SKM-1 treated with dmso at 0.1 percent for 144 hours (cell line): ENCODE data around the gene TEX261.
A peak's percentile ranks its signal among the peaks of the same experiment; 100 is the strongest.

ENCODE experiments used
- DNase-seq: peaks from one replicate; lab custom pipeline; 2025; ENCODE audit not compliant: unreplicated experiment; lab: John Stamatoyannopoulos, UW

Gene TEX261

DNA sequence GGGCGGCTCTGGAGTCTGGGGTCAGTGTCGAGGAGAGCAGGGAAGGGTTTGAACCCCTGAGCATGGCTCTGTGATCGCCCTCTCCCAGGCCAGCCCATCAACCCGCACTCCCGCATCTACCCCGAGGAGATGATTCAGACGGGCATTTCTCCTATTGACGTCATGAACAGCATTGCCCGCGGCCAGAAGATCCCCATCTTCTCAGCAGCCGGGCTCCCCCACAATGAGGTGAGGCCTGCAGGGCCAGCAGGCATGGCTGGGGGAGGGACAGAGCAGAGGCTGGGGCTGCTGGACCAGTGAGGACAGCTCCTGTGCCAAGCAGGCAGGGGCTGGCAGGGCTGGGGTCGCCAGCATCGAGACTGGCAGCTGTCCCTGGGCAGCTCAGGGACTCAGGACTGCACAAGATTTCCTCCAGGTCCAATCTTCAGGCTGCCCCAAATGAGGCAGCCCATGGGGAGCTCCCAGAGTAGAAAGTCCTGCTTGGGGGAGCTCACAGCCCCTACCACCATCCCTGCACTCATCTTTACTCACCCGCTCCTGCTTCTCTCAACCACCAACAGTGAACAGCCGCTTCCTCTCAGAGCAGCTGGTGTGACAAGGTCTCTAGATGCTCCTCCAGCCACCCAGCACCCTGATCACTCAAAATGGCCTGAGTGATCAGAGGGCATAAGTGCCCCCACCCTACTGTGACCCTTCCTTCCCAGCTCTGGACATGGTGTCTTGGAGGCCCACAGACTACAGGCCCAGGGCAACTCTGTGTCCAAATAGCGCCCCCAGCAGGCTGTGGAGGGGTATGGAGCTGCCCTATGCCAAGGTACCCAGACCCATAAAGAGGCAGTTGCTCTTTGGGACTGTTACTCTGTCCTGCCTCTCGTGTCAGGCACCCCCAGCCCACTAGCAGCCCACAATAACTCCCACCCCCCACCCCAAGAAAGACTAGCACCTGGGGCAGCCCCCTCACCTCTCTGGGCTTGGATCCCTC is 34.5 kb downstream of the TEX261 start:
- DNase-seq, result no peak

DNA sequence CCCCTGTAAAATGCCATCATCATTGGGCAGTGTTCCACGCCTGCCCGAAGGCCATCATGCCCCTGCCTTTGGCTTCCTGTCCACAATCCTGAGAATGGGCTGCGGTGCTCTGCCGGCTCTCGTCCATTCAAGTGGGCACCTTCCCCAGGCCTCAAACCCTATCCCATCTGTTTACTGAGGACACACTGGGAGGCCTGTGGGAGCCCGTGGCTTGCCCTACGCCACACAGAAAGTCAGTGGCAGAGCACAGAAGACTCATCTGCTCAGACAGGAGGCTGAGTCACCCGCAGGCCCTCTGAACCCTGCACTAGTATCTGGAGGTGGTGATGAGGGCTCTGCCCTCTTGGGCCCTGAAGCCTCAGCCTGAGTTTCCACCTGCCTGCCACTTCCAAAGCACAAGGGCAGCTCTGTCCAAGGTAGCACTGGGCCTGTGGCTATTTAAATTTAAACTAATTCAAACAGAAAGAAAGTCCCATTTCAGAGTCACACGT is 35.4 kb downstream of the TEX261 start:
- no peak for DNase-seq

- DNase-seq, result no peak
Measured at GRCh38 chr2:70958759-70959158, 35.9 kb downstream of the TEX261 start.

DNA sequence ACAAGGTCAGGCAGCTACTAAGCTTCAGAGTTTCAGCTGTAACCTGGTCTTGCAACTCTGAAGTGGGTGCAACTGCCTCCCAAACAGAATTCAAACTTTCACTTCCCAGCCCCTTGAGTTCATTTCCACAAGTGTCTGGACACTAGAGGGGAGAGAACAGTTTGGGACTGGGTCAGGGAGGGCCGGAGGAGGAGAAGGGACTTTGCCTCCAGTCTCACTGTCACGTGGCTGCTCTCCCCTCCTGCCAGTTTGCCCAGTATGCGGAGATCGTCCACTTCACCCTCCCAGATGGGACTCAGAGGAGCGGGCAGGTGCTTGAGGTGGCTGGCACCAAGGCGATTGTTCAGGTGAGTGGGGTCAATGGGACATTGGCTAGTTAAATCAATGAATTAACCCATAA is 36.9 kb downstream of the TEX261 start:
- DNase-seq, result no peak

GRCh38 chr2:70956141-70956540 is 38.5 kb downstream of the TEX261 start:
- no peak for DNase-seq

- DNase-seq, result no peak
Measured at GRCh38 chr2:70954886-70955285, 39.8 kb downstream of the TEX261 start.

- DNase-seq, result no peak
Measured at GRCh38 chr2:70949086-70949485, 45.6 kb downstream of the TEX261 start.

- peak; percentile 74 for DNase-seq
Measured at GRCh38 chr2:70948337-70949003, 46.2 kb downstream of the TEX261 start.

DNA sequence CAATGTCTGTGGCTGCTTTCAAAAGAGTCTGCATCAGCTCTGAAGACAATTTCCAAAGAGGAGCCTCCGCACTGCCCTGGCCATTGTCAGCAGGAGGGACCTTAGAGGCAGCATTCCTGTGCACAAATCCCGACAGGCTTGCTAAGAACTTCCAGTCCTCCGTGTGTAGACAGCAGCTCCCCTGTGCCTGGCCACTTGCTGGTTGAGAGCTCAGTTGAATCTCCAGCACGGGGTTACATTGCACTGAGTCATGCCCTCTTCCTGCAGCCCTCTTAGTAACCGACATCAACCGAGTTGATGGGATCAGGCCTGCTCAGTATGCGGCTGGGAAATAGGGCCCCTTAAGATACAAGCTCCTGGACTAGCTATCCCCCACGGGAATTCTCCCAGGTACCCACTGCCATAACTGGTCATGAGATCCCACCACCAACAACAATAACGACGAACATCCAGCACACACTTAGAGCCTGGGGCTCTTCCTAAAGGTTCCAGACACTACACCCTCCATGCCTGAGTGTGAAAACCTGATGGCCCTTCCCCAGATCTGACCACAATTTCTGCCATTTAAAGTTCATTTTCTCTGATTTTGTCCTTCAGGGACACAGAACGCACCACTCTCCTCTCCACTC is 47.0 kb downstream of the TEX261 start:
- DNase-seq, result no peak

GRCh38 chr2:70946832-70947442 is 47.7 kb downstream of the TEX261 start:
- peak; percentile 70 for DNase-seq

- DNase-seq, result no peak
Measured at GRCh38 chr2:70944111-70944690, 50.5 kb downstream of the TEX261 start.

DNA sequence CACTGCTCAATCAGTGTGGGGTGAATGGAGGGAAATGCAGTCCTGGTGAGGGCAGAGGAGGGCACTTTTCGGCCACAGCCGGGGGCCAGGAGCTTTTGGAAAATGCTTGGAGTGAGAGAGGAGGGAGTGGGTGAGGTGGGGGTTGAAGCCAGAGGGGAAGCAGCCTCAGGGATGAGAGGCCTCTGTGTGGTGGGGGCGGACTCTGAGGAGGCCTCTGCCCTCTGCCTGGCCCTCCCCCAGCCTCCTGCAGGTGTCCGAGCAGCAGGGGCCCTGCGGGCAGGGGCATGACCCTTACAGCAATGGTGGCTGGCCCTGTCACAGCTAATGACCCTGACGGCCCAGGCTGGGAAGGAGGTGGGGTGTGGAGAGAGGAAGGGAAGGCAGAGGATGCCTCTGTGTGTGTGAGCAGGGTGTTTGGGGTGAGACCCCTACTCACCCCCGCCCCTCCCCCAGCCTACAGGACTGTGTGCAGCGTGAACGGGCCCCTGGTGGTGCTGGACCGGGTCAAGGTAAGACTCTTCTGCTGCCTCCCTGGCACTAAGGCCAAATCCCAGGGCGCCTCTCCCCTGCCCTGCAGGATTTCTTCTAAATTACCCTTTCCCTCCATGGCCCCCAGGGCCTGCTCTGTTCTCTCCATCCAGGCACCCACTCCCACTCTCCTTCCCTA is 51.3 kb downstream of the TEX261 start:
- no peak for DNase-seq

DNA sequence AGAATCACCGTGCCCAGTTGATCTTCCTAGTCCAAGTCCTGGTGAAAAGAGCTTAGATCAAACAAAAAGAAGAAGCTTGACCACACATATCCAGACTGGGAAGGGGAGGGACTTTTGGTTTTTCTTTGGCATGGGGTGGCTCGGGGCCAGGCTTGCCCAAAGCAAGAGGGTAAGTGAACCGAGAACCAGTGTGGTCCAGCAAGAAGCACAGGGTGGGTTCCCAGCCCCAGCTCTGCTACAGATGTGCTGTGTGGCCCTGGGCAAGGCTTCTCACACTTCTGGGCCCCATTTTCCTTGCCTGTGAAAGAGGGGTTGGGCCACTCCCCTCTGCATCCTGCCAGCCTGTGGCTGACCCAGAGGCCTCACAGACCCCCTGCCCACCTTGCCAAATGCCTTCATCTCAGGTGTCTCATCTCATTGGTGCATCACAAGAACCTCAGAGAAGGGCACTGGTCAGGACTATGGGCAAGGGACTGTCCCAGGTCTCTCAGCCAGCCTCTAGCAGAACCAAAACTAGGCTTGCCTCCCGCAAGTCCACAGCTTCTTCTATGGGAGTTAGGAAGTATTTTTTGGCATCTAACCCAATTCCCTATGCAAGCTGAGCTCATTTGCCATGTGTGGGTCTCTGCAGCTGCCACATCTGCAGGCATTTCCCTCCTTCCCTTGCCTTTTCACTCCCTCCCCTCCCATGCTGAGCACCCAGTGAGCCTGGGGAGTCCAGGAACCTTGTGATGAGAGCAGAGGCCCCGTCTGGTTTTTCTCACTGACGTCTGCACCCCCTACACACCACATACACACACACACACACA is 52.1 kb downstream of the TEX261 start:
- no peak for DNase-seq

GRCh38 chr2:70941701-70942100 is 53.0 kb downstream of the TEX261 start:
- DNase-seq, result no peak

- DNase-seq, result no peak
Measured at GRCh38 chr2:70941186-70941585, 53.5 kb downstream of the TEX261 start.

DNA sequence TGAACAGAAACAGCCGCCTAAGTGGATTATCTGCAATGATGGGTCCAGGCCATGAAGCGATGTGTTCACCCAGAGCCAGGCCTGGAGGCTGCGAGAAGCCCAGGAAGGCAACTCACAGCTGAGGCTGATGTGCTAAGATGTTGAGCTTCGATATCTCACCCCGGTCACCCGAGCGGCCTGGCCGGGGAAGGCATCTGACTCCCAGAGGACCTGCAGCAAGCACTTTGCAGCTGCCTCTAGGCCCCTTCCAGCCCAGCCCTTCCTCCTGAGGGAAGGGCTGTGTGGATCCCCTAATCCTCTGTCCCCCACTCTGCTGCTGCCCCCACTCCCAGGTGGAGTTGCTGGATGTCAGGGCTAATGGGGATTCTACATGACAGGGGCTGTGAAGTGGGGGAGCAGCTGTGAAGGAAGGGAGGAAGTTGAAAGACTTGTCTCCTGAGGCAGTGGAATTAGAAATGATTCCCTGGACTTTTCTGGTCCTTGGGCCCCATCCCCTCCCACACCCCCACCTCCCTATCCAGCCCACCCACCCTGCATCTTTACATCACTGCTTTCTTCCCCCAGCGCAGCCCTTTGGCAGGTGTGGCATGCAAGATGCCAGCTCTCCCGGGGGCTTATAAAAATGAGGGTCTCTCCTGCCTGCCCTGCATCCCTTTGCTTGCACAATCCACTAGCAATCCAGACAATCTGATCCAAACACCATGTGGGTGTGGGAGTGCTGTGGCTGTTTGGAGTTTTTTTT is 54.7 kb downstream of the TEX261 start:
- no peak for DNase-seq

GRCh38 chr2:70939001-70939838 is 55.5 kb downstream of the TEX261 start:
- no peak for DNase-seq

GRCh38 chr2:70938586-70938950 is 56.1 kb downstream of the TEX261 start:
- no peak for DNase-seq
